Panc1 (cell line): ENCODE measurements around the gene RAP1B. TPM values are rescaled to one million over a fixed set of nuclear protein-coding genes. Genes with fewer than 3 reads are reported as not detected.
A peak's percentile ranks its signal among the peaks of the same experiment; 100 is the strongest.

ENCODE experiments used
- ATAC-seq: fragments of 200-7000 bp; cut with Tn5 transposase; 2 replicates; pipeline ENCODE4 v1.9.1; 2020; ENCODE audit warnings: mild to moderate bottlenecking, moderate library complexity
- BruUV-seq: library from RNA; stranded (reverse); fragments of 400-500 nt; replicated peaks from 2 replicates; lab custom pipeline; 2021; lab: Mats Ljungman, UMichigan
- CTCF ChIA-PET: fragments of 300-600 bp; sonication (Branson Sonifier 250); formaldehyde crosslinking; loops from one replicate; lab custom pipeline; 2022; ENCODE audit warnings: antibody characterized with exemption; lab: Charles Lee
- POLR2A ChIA-PET: fragments of 300-600 bp; sonication (Branson Sonifier 250); formaldehyde crosslinking; loops from one replicate; lab custom pipeline; 2022; ENCODE audit warnings: antibody characterized with exemption; lab: Charles Lee
- DNase-seq: peaks from one replicate; pipeline ENCODE4 v3.0.0-alpha.2; 2010; ENCODE audit warnings: low read depth, low spot score
- H3K27ac ChIP-seq: 2 replicates; pipeline ENCODE4 v1.5.1; 2011; ENCODE audit warnings: mild to moderate bottlenecking, low read length, inconsistent platforms
- H3K27me3 ChIP-seq: fragments of 200-500 bp; sonication (Bioruptor generic); 2 replicates; pipeline ENCODE4 v1.6.0; 2014; ENCODE audit warnings: low read length, inconsistent platforms; ENCODE audit not compliant: control insufficient read depth, insufficient read depth
- H3K36me3 ChIP-seq: fragments of 200-500 bp; sonication (Bioruptor generic); 2 replicates; pipeline ENCODE4 v1.5.1; 2014; ENCODE audit warnings: inconsistent platforms, mild to moderate bottlenecking, low read length, moderate library complexity; ENCODE audit not compliant: control insufficient read depth, insufficient read depth
- H3K4me1 ChIP-seq: 2 replicates; pipeline ENCODE4 v1.5.1; 2011; ENCODE audit warnings: inconsistent platforms, mild to moderate bottlenecking, low read length, moderate library complexity; ENCODE audit not compliant: control insufficient read depth, insufficient read depth
- H3K4me3 ChIP-seq, 2 experiments: 2 replicates each; pipeline ENCODE4 v1.5.1; 2011 to 2012; ENCODE audit warnings: low read depth in 2 of 2, low read length in 2 of 2, mild to moderate bottlenecking in 2 of 2, inconsistent platforms in 1 of 2, moderate library complexity in 1 of 2
- H3K9me3 ChIP-seq: fragments of 200-500 bp; sonication (Bioruptor generic); 2 replicates; pipeline ENCODE4 v1.5.1; 2014; ENCODE audit warnings: low read depth, mild to moderate bottlenecking, inconsistent platforms, low read length, moderate library complexity; ENCODE audit not compliant: control insufficient read depth, insufficient read depth
- CTCF ChIP-seq: fragments of 450-650 bp; IDR thresholded peaks from 2 replicates; pipeline ENCODE4 v1.5.1; 2017; ENCODE audit warnings: mild to moderate bottlenecking
- POLR2AphosphoS5 ChIP-seq: IDR thresholded peaks from 2 replicates; pipeline ENCODE4 v1.6.1; 2012; ENCODE audit warnings: mild to moderate bottlenecking, low read depth, low read length, moderate library complexity
- REST ChIP-seq, 2 experiments: IDR thresholded peaks; 2 replicates each; pipeline ENCODE4 v1.6.1; 2011 to 2012; ENCODE audit warnings: low read depth in 2 of 2, control low read depth in 1 of 2, low read length in 1 of 2, mild to moderate bottlenecking in 1 of 2, moderate library complexity in 1 of 2; ENCODE audit not compliant: insufficient read depth in 1 of 2
- SIN3A ChIP-seq: IDR thresholded peaks from 2 replicates; pipeline ENCODE4 v1.6.1; 2012; ENCODE audit warnings: low read depth, mild to moderate bottlenecking, low read length, moderate library complexity, borderline replicate concordance; ENCODE audit not compliant: insufficient read depth
- TCF7L2 ChIP-seq: IDR thresholded peaks from 2 replicates; pipeline ENCODE4 v1.6.1; 2011; ENCODE audit warnings: mild to moderate bottlenecking, low read depth, low read length, inconsistent platforms
- in situ Hi-C: cut with HindIII; loops from 2 replicates; pipeline ENCODE4 v1.10.0; 2016; ENCODE audit warnings: low sequenced_read_pairs, low pct_unique_long_range_greater_than_20kb
- intact Hi-C: fragments of 100-400 bp; cut with micrococcal nuclease; formaldehyde crosslinking; loops from one replicate; pipeline ENCODE4 v1.10.0; 2022; ENCODE audit not compliant: unreplicated experiment
- total RNA-seq: library from RNA; stranded (reverse); gene quantifications from one replicate; pipeline ENCODE4 v1.2.1, GENCODE V29; 2021; ENCODE audit not compliant: unreplicated experiment

Gene RAP1B
- total RNA-seq, 1 experiment from 2014 or later: 328 TPM

DNA sequence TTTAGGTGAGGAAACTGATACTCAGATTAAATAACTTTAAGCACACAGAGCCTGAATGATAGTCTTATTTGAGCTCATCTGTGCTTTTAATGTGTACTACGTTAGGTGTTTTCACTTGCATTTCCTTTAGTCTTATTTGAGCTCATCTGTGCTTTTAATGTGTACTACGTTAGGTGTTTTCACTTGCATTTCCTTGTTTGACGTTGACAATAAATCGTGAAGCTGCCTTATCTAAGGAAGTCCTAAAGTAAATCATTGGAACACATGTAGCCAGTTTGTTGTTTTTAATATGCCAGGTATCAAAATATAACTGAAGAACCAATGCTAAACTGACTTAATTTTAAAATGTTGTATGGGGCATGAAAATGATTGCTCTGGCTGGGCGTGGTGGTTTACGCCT is 2.0 kb downstream of the RAP1B start:
- ATAC-seq (no peak), DNase-seq (no peak)
- CTCF ChIA-PET: no interaction called here
- POLR2A ChIA-PET: interaction anchor here (0.6 to 1.2 kb wide), 6 partner anchors 47 to 247 kb away, joined by 3 to 16 read pairs (median 4); no protein-coding TSS in a partner anchor
- Histone ChIP-seq H3K9me3 (no peaks in the 10 kb centered on the region), H3K27ac (peak overlapping the region; percentile 100), H3K4me1 (peaks cover 46% of the 10 kb centered on the region), H3K27me3 (no peaks in the 10 kb centered on the region), H3K36me3 (peaks cover 6% of the 10 kb centered on the region), H3K4me3 (peak overlapping the region; percentile 77 to 97)
- in situ Hi-C loops (no loop called here), intact Hi-C loops (loop anchor here (5.0 kb wide), 3 partner anchors 50 to 280 kb away; partner anchors contain the start of gene MDM1)
- TF ChIP-seq SIN3A (no peak), CTCF (no peak), POLR2AphosphoS5 (no peak), REST (IDR thresholded peaks at IDR 0.05; ENCODE audit: insufficient read depth in 1 of 2, low read depth in 2 of 2, low read length in 1 of 2) (no peak), TCF7L2 (no peak)
- BruUV-seq: no TSS peak

DNA sequence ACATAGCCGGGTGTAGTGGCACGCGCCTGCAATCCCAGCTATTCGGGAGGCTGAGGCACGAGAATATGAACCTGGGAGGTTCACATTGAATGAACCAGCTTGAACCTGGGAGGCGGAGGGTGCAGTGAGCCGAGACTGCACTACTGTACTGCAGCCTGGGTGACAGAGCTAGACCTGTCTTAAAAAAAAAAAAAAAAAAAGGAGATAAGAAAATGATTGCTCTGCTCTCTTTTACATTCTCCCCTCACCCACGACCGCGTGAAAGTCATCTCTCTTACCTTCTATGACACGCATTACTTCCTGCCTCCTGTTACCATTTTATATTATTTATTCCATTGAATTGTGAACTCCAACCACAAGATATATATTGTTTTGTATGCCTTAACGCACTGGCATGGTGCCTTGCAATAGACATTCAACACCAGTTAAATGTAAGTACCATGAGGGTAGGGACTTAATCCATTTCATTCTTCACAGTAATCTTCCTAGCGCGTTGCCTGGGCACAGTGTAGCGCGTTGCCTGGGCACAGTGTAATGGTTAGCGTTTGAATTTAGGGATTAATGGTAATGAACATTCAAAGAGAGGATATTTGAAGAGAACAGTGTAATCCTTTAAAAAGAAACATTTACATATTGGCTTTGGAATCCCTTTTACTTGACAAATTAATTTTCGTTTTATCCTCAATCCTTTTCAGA is 2.7 kb downstream of the RAP1B start:
- Histone ChIP-seq H3K27ac (peak overlapping the region; percentile 100), H3K9me3 (no peaks in the 10 kb centered on the region), H3K4me3 (peak overlapping the region; percentile 77 to 97), H3K36me3 (peaks cover 6% of the 10 kb centered on the region), H3K4me1 (peaks cover 45% of the 10 kb centered on the region), H3K27me3 (no peaks in the 10 kb centered on the region)
- peak; percentile 1; the same call in 1 of the 2 replicates for ATAC-seq
- CTCF ChIA-PET: no interaction called here
- POLR2A ChIA-PET: interaction anchor here (0.5 to 1.2 kb wide), 7 partner anchors 32 to 248 kb away, joined by 3 to 16 read pairs (median 3); no protein-coding TSS in a partner anchor
- TF ChIP-seq TCF7L2 (no peak), SIN3A (no peak), REST (IDR thresholded peaks at IDR 0.05; ENCODE audit: insufficient read depth in 1 of 2, low read depth in 2 of 2, low read length in 1 of 2) (no peak), CTCF (no peak), POLR2AphosphoS5 (peak; percentile 55; the same call in 1 of the 2 replicates)
- intact Hi-C loops: loop anchor here (5.0 kb wide), 3 partner anchors 51 to 281 kb away; partner anchors contain the start of gene MDM1
- DNase-seq: no peak
- in situ Hi-C loops: no loop called here
- BruUV-seq: no TSS peak
